Stimulated activated memory B cell treated with anti-CD40 and anti-IgM and Interleukin-4, amounts not matched to agents 10 μg/mL and 1 μg/mL and 100 μg/mL, for 72 hours (primary cell): Measurements from ENCODE around the gene EEF1A2.

Experiments used
- ATAC-seq: fragments of 150-1000 bp; cut with Tn5 transposase; 2 replicates; pipeline ENCODE4 v1.10.0; 2021
- H3K27ac Mint-ChIP-seq: one replicate; pipeline ENCODE4 v1.8.0; 2022; ENCODE audit warnings: mild to moderate bottlenecking, mixed read lengths
- H3K27me3 Mint-ChIP-seq: one replicate; pipeline ENCODE4 v1.8.0; 2022; ENCODE audit warnings: mixed read lengths
- H3K36me3 Mint-ChIP-seq: one replicate; pipeline ENCODE4 v1.8.0; 2022; ENCODE audit warnings: mixed read lengths
- H3K4me1 Mint-ChIP-seq: one replicate; pipeline ENCODE4 v1.8.0; 2022; ENCODE audit warnings: mixed read lengths
- H3K4me3 Mint-ChIP-seq: one replicate; pipeline ENCODE4 v1.8.0; 2022; ENCODE audit warnings: mild to moderate bottlenecking, moderate library complexity, mixed read lengths
- H3K9me3 Mint-ChIP-seq: one replicate; pipeline ENCODE4 v1.8.0; 2022; ENCODE audit warnings: mixed read lengths

EEF1A2 gene

GRCh38 chr20:63529861-63530787, 31.2 kb upstream of the EEF1A2 start:
- peaks cover 25% of the 10 kb centered on the region for H3K4me1 Mint-ChIP-seq
- ATAC-seq = no peak

GRCh38 chr20:63529180-63529860, 30.4 kb upstream of the EEF1A2 start:
- Mint-ChIP-seq H3K9me3 (peaks cover 4% of the 10 kb centered on the region), H3K27me3 (peaks cover 43% of the 10 kb centered on the region), H3K4me1 (peaks cover 32% of the 10 kb centered on the region), H3K27ac (no peak overlapping the region), H3K4me3 (no peak overlapping the region), H3K36me3 (no peaks in the 10 kb centered on the region)
- ATAC-seq = no peak

More at GRCh38 chr20:63529861-63530787, 31.2 kb upstream of the EEF1A2 start:
- H3K4me3 Mint-ChIP-seq = no peak overlapping the region
- H3K9me3 Mint-ChIP-seq = peaks cover 4% of the 10 kb centered on the region
- H3K36me3 Mint-ChIP-seq = no peaks in the 10 kb centered on the region
- no peak overlapping the region for H3K27ac Mint-ChIP-seq
- H3K27me3 Mint-ChIP-seq = peaks cover 43% of the 10 kb centered on the region

- Mint-ChIP-seq H3K27me3 (peaks cover 25% of the 10 kb centered on the region), H3K36me3 (peaks cover 19% of the 10 kb centered on the region), H3K4me1 (peaks cover 44% of the 10 kb centered on the region), H3K4me3 (no peak overlapping the region), H3K9me3 (peaks cover 8% of the 10 kb centered on the region), H3K27ac (no peak overlapping the region)
- ATAC-seq = no peak
Measured at GRCh38 chr20:63527184-63527583, 28.3 kb upstream of the EEF1A2 start.

- no peak overlapping the region for H3K4me3 Mint-ChIP-seq
- peaks cover 23% of the 10 kb centered on the region for H3K36me3 Mint-ChIP-seq
- H3K27me3 Mint-ChIP-seq = peaks cover 18% of the 10 kb centered on the region
- H3K27ac Mint-ChIP-seq = peak overlapping the region; percentile 17
- H3K4me1 Mint-ChIP-seq = peaks cover 53% of the 10 kb centered on the region
- no peak for ATAC-seq
- peaks cover 5% of the 10 kb centered on the region for H3K9me3 Mint-ChIP-seq
Measured at GRCh38 chr20:63525971-63526370, 27.1 kb upstream of the EEF1A2 start.

- no peak overlapping the region for H3K4me3 Mint-ChIP-seq
- peaks cover 53% of the 10 kb centered on the region for H3K4me1 Mint-ChIP-seq
- peaks cover 5% of the 10 kb centered on the region for H3K9me3 Mint-ChIP-seq
- ATAC-seq = no peak
- no peak overlapping the region for H3K27ac Mint-ChIP-seq
- H3K36me3 Mint-ChIP-seq = peaks cover 23% of the 10 kb centered on the region
- H3K27me3 Mint-ChIP-seq = peaks cover 17% of the 10 kb centered on the region
Measured at GRCh38 chr20:63525185-63525584, 26.3 kb upstream of the EEF1A2 start.

- H3K36me3 Mint-ChIP-seq = peaks cover 23% of the 10 kb centered on the region
- H3K27me3 Mint-ChIP-seq = peaks cover 3% of the 10 kb centered on the region
- H3K27ac Mint-ChIP-seq = no peak overlapping the region
- peaks cover 45% of the 10 kb centered on the region for H3K4me1 Mint-ChIP-seq
- no peak overlapping the region for H3K4me3 Mint-ChIP-seq
- peaks cover 5% of the 10 kb centered on the region for H3K9me3 Mint-ChIP-seq
- no peak for ATAC-seq
Measured at GRCh38 chr20:63522981-63523611, 24.2 kb upstream of the EEF1A2 start.

- peaks cover 5% of the 10 kb centered on the region for H3K9me3 Mint-ChIP-seq
- H3K27me3 Mint-ChIP-seq = peaks cover 9% of the 10 kb centered on the region
- H3K36me3 Mint-ChIP-seq = peaks cover 23% of the 10 kb centered on the region
- H3K4me3 Mint-ChIP-seq = peak overlapping the region; percentile 53
- peaks cover 45% of the 10 kb centered on the region for H3K4me1 Mint-ChIP-seq
- no peak for ATAC-seq
- H3K27ac Mint-ChIP-seq = no peak overlapping the region
Measured at GRCh38 chr20:63522091-63522868, 23.4 kb upstream of the EEF1A2 start.

GRCh38 chr20:63521602-63522001, 22.7 kb upstream of the EEF1A2 start:
- Mint-ChIP-seq H3K36me3 (peaks cover 23% of the 10 kb centered on the region), H3K27ac (peak overlapping the region; percentile 85), H3K9me3 (peaks cover 5% of the 10 kb centered on the region), H3K4me1 (peaks cover 39% of the 10 kb centered on the region), H3K4me3 (peak overlapping the region; percentile 86), H3K27me3 (peaks cover 9% of the 10 kb centered on the region)
- ATAC-seq = no peak

GRCh38 chr20:63520934-63521601, 22.2 kb upstream of the EEF1A2 start:
- peak overlapping the region; percentile 86 for H3K4me3 Mint-ChIP-seq
- H3K9me3 Mint-ChIP-seq = peaks cover 5% of the 10 kb centered on the region
- H3K36me3 Mint-ChIP-seq = peaks cover 23% of the 10 kb centered on the region
- ATAC-seq = peak; percentile 77
- peak overlapping the region; percentile 85 for H3K27ac Mint-ChIP-seq
- peaks cover 35% of the 10 kb centered on the region for H3K4me1 Mint-ChIP-seq
- H3K27me3 Mint-ChIP-seq = peaks cover 9% of the 10 kb centered on the region

GRCh38 chr20:63520504-63520933, 21.6 kb upstream of the EEF1A2 start, which contains the start of gene PPDPF:
Gene PPDPF (plus strand): TSS chr20:63520765. CDS start chr20:63521309, 544 bp downstream.
- peak; percentile 89 for ATAC-seq
- Mint-ChIP-seq H3K36me3 (peaks cover 23% of the 10 kb centered on the region), H3K9me3 (peaks cover 5% of the 10 kb centered on the region), H3K27me3 (peaks cover 9% of the 10 kb centered on the region), H3K4me3 (peak within 1 kb of the TSS; percentile 86), H3K27ac (peak within 1 kb of the TSS; percentile 85), H3K4me1 (peaks cover 29% of the 10 kb centered on the region)

GRCh38 chr20:63519668-63520503, 21.0 kb upstream of the EEF1A2 start:
- peaks cover 26% of the 10 kb centered on the region for H3K4me1 Mint-ChIP-seq
- ATAC-seq = peak; percentile 68
- H3K36me3 Mint-ChIP-seq = peaks cover 23% of the 10 kb centered on the region
- H3K4me3 Mint-ChIP-seq = peak overlapping the region; percentile 78
- H3K27ac Mint-ChIP-seq = peak overlapping the region; percentile 85
- H3K9me3 Mint-ChIP-seq = peaks cover 5% of the 10 kb centered on the region
- peaks cover 9% of the 10 kb centered on the region for H3K27me3 Mint-ChIP-seq

- peaks cover 18% of the 10 kb centered on the region for H3K4me1 Mint-ChIP-seq
- H3K27me3 Mint-ChIP-seq = peaks cover 9% of the 10 kb centered on the region
Measured at GRCh38 chr20:63518946-63519667, 20.2 kb upstream of the EEF1A2 start.

GRCh38 chr20:63518351-63518861, 19.5 kb upstream of the EEF1A2 start:
- Mint-ChIP-seq H3K4me3 (no peak overlapping the region), H3K4me1 (peaks cover 17% of the 10 kb centered on the region), H3K9me3 (peaks cover 5% of the 10 kb centered on the region), H3K27me3 (peaks cover 14% of the 10 kb centered on the region), H3K36me3 (peaks cover 15% of the 10 kb centered on the region), H3K27ac (no peak overlapping the region)
- ATAC-seq = no peak

More at GRCh38 chr20:63518946-63519667, 20.2 kb upstream of the EEF1A2 start:
- no peak for ATAC-seq
- peaks cover 7% of the 10 kb centered on the region for H3K9me3 Mint-ChIP-seq
- peaks cover 22% of the 10 kb centered on the region for H3K36me3 Mint-ChIP-seq
- H3K27ac Mint-ChIP-seq = peak overlapping the region; percentile 85
- peak overlapping the region; percentile 78 for H3K4me3 Mint-ChIP-seq
